ENCODE results near the gene VCX3B. TPM values are rescaled to one million over a fixed set of nuclear protein-coding genes. Genes with fewer than 3 reads are reported as not detected.

The VCX3B gene
- total and polyA plus RNA-seq, 2 of the 4 experiments (the other 2 are of a cell fraction) = not detected

DNA sequence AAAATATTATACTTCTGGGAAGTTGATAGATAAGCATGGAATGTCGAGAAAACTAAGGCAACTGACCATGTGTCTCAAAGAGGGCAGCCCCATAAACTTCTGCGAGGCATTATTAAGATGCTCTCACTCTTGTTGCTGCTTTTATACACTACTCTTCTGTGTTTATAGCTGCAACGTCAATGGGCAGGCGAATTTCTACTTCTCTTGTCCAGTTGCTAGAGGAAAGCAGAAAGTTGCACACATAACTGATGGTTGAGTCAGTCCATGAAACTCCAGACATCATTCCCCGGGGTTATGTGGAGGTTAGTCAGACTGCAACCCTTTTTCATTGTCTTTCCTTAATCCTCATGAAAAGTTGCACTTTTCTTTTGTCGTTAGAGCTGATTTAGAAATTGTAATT, 39.8 kb downstream of the VCX3B start:
- Histone ChIP-seq H3K79me1 (ENCODE audit: low read depth in 1 of 2, low read length in 2 of 2) (no peaks in the 10 kb centered on the region), H3K9me1 (ENCODE audit: insufficient read depth, low read length) (no peaks in the 10 kb centered on the region), H3K27ac (ENCODE audit: insufficient read depth, low read length) (no peak overlapping the region), H3K36me3 (ENCODE audit: control insufficient read depth, insufficient read depth, low read length) (no peaks in the 10 kb centered on the region), H4K8ac (ENCODE audit: low read depth in 2 of 2, low read length in 2 of 2) (no peak overlapping the region), H3K14ac (replicated peaks; ENCODE audit: low read depth, low read length) (no peak overlapping the region), H4K91ac (ENCODE audit: insufficient read depth, low read depth, low read length) (no peak overlapping the region), H3K4me2 (ENCODE audit: low read depth, low read length) (no peak overlapping the region), H3K9me3 (ENCODE audit: control insufficient read depth, insufficient read depth, low read length) (peaks cover 6% of the 10 kb centered on the region; the same call in 1 of the 2 replicates), H3K27me3 (ENCODE audit: control insufficient read depth, insufficient read depth, low read length) (no peaks in the 10 kb centered on the region), H2AK5ac (ENCODE audit: low read depth, low read length) (no peak overlapping the region), H3K4me3 (ENCODE audit: insufficient read depth, low read depth, low read length) (no peak overlapping the region), H3K18ac (ENCODE audit: low read depth, low read length) (no peak overlapping the region), H2BK15ac (ENCODE audit: low read depth, low read length) (no peak overlapping the region), H3K9ac (ENCODE audit: low read depth, low read length) (no peak overlapping the region), H3K4ac (ENCODE audit: low read depth, low read length) (no peak overlapping the region), H2BK20ac (ENCODE audit: low read depth, low read length) (no peak overlapping the region), H2AK9ac (replicated peaks; ENCODE audit: low read depth, low read length, poor library complexity) (no peak overlapping the region), H2BK5ac (ENCODE audit: low read depth, low read length, poor library complexity, severe bottlenecking) (no peak overlapping the region), H2BK120ac (ENCODE audit: low read depth, low read length) (no peak overlapping the region), H4K5ac (ENCODE audit: low read depth, low read length) (no peak overlapping the region), H3K56ac (ENCODE audit: extremely low read depth, insufficient read depth, low read length) (no peak overlapping the region), H3K4me1 (ENCODE audit: control insufficient read depth, insufficient read depth, low read length) (no peaks in the 10 kb centered on the region), H3K23ac (ENCODE audit: low read depth, low read length) (no peak overlapping the region), H2AFZ (replicated peaks; ENCODE audit: low read length, poor library complexity) (no peak overlapping the region), H4K20me1 (ENCODE audit: insufficient read depth, low read length) (no peaks in the 10 kb centered on the region)
- no peak for TF ChIP-seq MXI1 (IDR thresholded peaks at IDR 0.05; ENCODE audit: borderline replicate concordance, low read depth, low read length)
- TF ChIP-seq POLR2A (IDR thresholded peaks at IDR 0.05; ENCODE audit: low read depth, low read length) = no peak
- TF ChIP-seq CEBPB (IDR thresholded peaks at IDR 0.05; ENCODE audit: low read depth, low read length) = no peak
- no peak for TF ChIP-seq USF2 (IDR thresholded peaks at IDR 0.05; ENCODE audit: low read depth, low read length)
- no TSS peak for BruUV-seq (replicated peaks)
- peak; percentile 13 for DNase-seq
- ChIA-PET CTCF (no interaction called here), POLR2A (ENCODE audit: unreplicated experiment) (no interaction called here)
- dilution Hi-C loops (cut with HindIII; ENCODE audit: low sequenced_read_pairs, unreplicated experiment) (no loop called here), in situ Hi-C loops (cut with MboI; ENCODE audit: low sequenced_read_pairs) (no loop called here), intact Hi-C loops (cut with micrococcal nuclease) (no loop called here)
- WGBS, 2 experiments (ENCODE audit: extremely low coverage in 2 of 2, insufficient read length in 1 of 2) = no CpG with 5 or more reads among the region's 6 CpGs
- ATAC-seq (ENCODE audit: low read depth) = no peak

Data from IMR-90 (cell line).